Panc1 (cell line): ENCODE measurements around the gene MRPL24.

Source experiments
- CTCF ChIP-seq: fragments of 450-650 bp; IDR thresholded peaks from 2 replicates; pipeline ENCODE4 v1.5.1; 2017; ENCODE audit warnings: mild to moderate bottlenecking
- POLR2AphosphoS5 ChIP-seq: IDR thresholded peaks from 2 replicates; pipeline ENCODE4 v1.6.1; 2012; ENCODE audit warnings: mild to moderate bottlenecking, low read depth, low read length, moderate library complexity
- SIN3A ChIP-seq: IDR thresholded peaks from 2 replicates; pipeline ENCODE4 v1.6.1; 2012; ENCODE audit warnings: low read depth, mild to moderate bottlenecking, low read length, moderate library complexity, borderline replicate concordance; ENCODE audit not compliant: insufficient read depth
- TCF7L2 ChIP-seq: IDR thresholded peaks from 2 replicates; pipeline ENCODE4 v1.6.1; 2011; ENCODE audit warnings: mild to moderate bottlenecking, low read depth, low read length, inconsistent platforms
- TF ChIP-seq, protein P1 (sequence below), 2 experiments: IDR thresholded peaks; 2 replicates each; pipeline ENCODE4 v1.6.1; 2011 to 2012; ENCODE audit warnings: low read depth in 2 of 2, control low read depth in 1 of 2, low read length in 1 of 2, mild to moderate bottlenecking in 1 of 2, moderate library complexity in 1 of 2; ENCODE audit not compliant: insufficient read depth in 1 of 2

DNA sequence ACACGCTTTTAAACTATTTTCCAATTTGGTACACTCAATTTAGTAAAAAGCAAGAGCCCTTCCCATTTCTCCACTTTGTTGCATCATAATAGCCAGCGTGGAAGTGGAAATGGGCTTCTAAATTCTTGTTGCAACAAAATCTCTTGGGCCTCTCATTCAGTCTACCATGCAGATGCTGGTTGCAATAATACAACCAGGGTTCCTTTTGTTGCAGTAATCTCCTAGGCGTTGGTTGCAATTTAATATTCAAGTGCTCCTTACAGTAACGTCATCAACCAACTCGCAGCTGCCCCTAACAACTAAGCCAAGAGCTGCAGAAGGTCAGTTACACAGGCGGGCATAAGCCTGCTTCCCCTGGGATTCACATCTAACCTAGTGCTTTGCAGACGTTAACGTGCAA lies 13.3 kb upstream of the MRPL24 start:
- no peak for TF ChIP-seq CTCF
- no peak for TF ChIP-seq POLR2AphosphoS5
- TF ChIP-seq, protein P1, sequence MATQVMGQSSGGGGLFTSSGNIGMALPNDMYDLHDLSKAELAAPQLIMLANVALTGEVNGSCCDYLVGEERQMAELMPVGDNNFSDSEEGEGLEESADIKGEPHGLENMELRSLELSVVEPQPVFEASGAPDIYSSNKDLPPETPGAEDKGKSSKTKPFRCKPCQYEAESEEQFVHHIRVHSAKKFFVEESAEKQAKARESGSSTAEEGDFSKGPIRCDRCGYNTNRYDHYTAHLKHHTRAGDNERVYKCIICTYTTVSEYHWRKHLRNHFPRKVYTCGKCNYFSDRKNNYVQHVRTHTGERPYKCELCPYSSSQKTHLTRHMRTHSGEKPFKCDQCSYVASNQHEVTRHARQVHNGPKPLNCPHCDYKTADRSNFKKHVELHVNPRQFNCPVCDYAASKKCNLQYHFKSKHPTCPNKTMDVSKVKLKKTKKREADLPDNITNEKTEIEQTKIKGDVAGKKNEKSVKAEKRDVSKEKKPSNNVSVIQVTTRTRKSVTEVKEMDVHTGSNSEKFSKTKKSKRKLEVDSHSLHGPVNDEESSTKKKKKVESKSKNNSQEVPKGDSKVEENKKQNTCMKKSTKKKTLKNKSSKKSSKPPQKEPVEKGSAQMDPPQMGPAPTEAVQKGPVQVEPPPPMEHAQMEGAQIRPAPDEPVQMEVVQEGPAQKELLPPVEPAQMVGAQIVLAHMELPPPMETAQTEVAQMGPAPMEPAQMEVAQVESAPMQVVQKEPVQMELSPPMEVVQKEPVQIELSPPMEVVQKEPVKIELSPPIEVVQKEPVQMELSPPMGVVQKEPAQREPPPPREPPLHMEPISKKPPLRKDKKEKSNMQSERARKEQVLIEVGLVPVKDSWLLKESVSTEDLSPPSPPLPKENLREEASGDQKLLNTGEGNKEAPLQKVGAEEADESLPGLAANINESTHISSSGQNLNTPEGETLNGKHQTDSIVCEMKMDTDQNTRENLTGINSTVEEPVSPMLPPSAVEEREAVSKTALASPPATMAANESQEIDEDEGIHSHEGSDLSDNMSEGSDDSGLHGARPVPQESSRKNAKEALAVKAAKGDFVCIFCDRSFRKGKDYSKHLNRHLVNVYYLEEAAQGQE (IDR thresholded peaks at IDR 0.05; ENCODE audit: insufficient read depth in 1 of 2, low read depth in 2 of 2, low read length in 1 of 2): no peak
- no peak for TF ChIP-seq SIN3A
- TF ChIP-seq TCF7L2: no peak
